ENCODE measurements around the gene EPS8L2. TPM values are rescaled to one million over a fixed set of nuclear protein-coding genes. Genes with fewer than 3 reads are reported as not detected.

Gene EPS8L2
- total RNA-seq, 1 experiment from 2014 or later = 3.7 TPM

- Histone ChIP-seq H3K36me3 (replicated peaks; ENCODE audit: control insufficient read depth, insufficient read depth, low read length) (no peaks in the 10 kb centered on the region; the same call in 1 of the 2 replicates), H3K27me3 (ENCODE audit: control insufficient read depth, insufficient read depth, low read length) (no peaks in the 10 kb centered on the region), H3K4me3 (ENCODE audit: insufficient read depth, low read depth, low read length) (peak within 1 kb of the TSS; percentile 89)
- DNase-seq = peak; percentile 98
Observed at GRCh38 chr11:694563-695287, 11.3 kb upstream of the EPS8L2 start, which contains the start of gene DEAF1. Gene DEAF1, minus strand, starts transcription at chr11:695222. Its CDS starts 175 bp downstream, at chr11:695047.

GRCh38 chr11:695288-695537, 10.8 kb upstream of the EPS8L2 start:
- Histone ChIP-seq H3K36me3 (replicated peaks; ENCODE audit: control insufficient read depth, insufficient read depth, low read length) (no peaks in the 10 kb centered on the region; the same call in 1 of the 2 replicates), H3K27me3 (ENCODE audit: control insufficient read depth, insufficient read depth, low read length) (no peaks in the 10 kb centered on the region), H3K4me3 (ENCODE audit: insufficient read depth, low read depth, low read length) (peak overlapping the region; percentile 89)
- DNase-seq = no peak

- peak; percentile 96 for DNase-seq
- no peaks in the 10 kb centered on the region for H3K27me3 ChIP-seq (ENCODE audit: control insufficient read depth, insufficient read depth, low read length)
- H3K4me3 ChIP-seq (ENCODE audit: insufficient read depth, low read depth, low read length) = peak within 1 kb of the TSS; percentile 89
- no peaks in the 10 kb centered on the region; the same call in 1 of the 2 replicates for H3K36me3 ChIP-seq (replicated peaks; ENCODE audit: control insufficient read depth, insufficient read depth, low read length)
Observed at GRCh38 chr11:695538-696248, 10.3 kb upstream of the EPS8L2 start, which contains the start of gene TMEM80. Gene TMEM80, plus strand, starts transcription at chr11:695816. Its CDS starts 12 bp downstream, at chr11:695828.

- Histone ChIP-seq H3K4me3 (ENCODE audit: insufficient read depth, low read depth, low read length) (no peak overlapping the region), H3K27me3 (ENCODE audit: control insufficient read depth, insufficient read depth, low read length) (no peaks in the 10 kb centered on the region), H3K36me3 (replicated peaks; ENCODE audit: control insufficient read depth, insufficient read depth, low read length) (no peaks in the 10 kb centered on the region; the same call in 1 of the 2 replicates)
- DNase-seq = no peak
Observed at GRCh38 chr11:696955-697491, 9.0 kb upstream of the EPS8L2 start.

GRCh38 chr11:697811-698311, 8.2 kb upstream of the EPS8L2 start:
- Histone ChIP-seq H3K4me3 (ENCODE audit: insufficient read depth, low read depth, low read length) (no peak overlapping the region), H3K36me3 (replicated peaks; ENCODE audit: control insufficient read depth, insufficient read depth, low read length) (no peaks in the 10 kb centered on the region; the same call in 1 of the 2 replicates), H3K27me3 (ENCODE audit: control insufficient read depth, insufficient read depth, low read length) (no peaks in the 10 kb centered on the region)
- peak; percentile 31 for DNase-seq

- H3K36me3 ChIP-seq (replicated peaks; ENCODE audit: control insufficient read depth, insufficient read depth, low read length) = no peaks in the 10 kb centered on the region; the same call in 1 of the 2 replicates
- H3K27me3 ChIP-seq (ENCODE audit: control insufficient read depth, insufficient read depth, low read length) = no peaks in the 10 kb centered on the region
- H3K4me3 ChIP-seq (ENCODE audit: insufficient read depth, low read depth, low read length) = no peak overlapping the region
- DNase-seq = peak; percentile 24
Observed at GRCh38 chr11:698493-699115, 7.4 kb upstream of the EPS8L2 start.

GRCh38 chr11:699116-699508, 6.9 kb upstream of the EPS8L2 start:
- no peak for DNase-seq
- no peak overlapping the region for H3K4me3 ChIP-seq (ENCODE audit: insufficient read depth, low read depth, low read length)
- H3K27me3 ChIP-seq (ENCODE audit: control insufficient read depth, insufficient read depth, low read length) = no peaks in the 10 kb centered on the region
- no peaks in the 10 kb centered on the region; the same call in 1 of the 2 replicates for H3K36me3 ChIP-seq (replicated peaks; ENCODE audit: control insufficient read depth, insufficient read depth, low read length)

- Histone ChIP-seq H3K36me3 (replicated peaks; ENCODE audit: control insufficient read depth, insufficient read depth, low read length) (no peaks in the 10 kb centered on the region; the same call in 1 of the 2 replicates), H3K27me3 (ENCODE audit: control insufficient read depth, insufficient read depth, low read length) (no peaks in the 10 kb centered on the region), H3K4me3 (ENCODE audit: insufficient read depth, low read depth, low read length) (no peak overlapping the region)
- no peak for DNase-seq
Observed at GRCh38 chr11:699753-700152, 6.3 kb upstream of the EPS8L2 start.

GRCh38 chr11:701741-702461, 4.1 kb upstream of the EPS8L2 start:
- DNase-seq = no peak
- H3K27me3 ChIP-seq (ENCODE audit: control insufficient read depth, insufficient read depth, low read length) = peaks cover 13% of the 10 kb centered on the region
- no peaks in the 10 kb centered on the region; the same call in 1 of the 2 replicates for H3K36me3 ChIP-seq (replicated peaks; ENCODE audit: control insufficient read depth, insufficient read depth, low read length)
- no peak overlapping the region for H3K4me3 ChIP-seq (ENCODE audit: insufficient read depth, low read depth, low read length)

- no peaks in the 10 kb centered on the region; the same call in 1 of the 2 replicates for H3K36me3 ChIP-seq (replicated peaks; ENCODE audit: control insufficient read depth, insufficient read depth, low read length)
- peak; percentile 47 for DNase-seq
- no peak overlapping the region for H3K4me3 ChIP-seq (ENCODE audit: insufficient read depth, low read depth, low read length)
- H3K27me3 ChIP-seq (ENCODE audit: control insufficient read depth, insufficient read depth, low read length) = peaks cover 13% of the 10 kb centered on the region
Observed at GRCh38 chr11:702462-703461, 3.3 kb upstream of the EPS8L2 start.

GRCh38 chr11:703506-703905, 2.5 kb upstream of the EPS8L2 start:
- Histone ChIP-seq H3K4me3 (ENCODE audit: insufficient read depth, low read depth, low read length) (no peak overlapping the region), H3K27me3 (ENCODE audit: control insufficient read depth, insufficient read depth, low read length) (peaks cover 13% of the 10 kb centered on the region), H3K36me3 (replicated peaks; ENCODE audit: control insufficient read depth, insufficient read depth, low read length) (no peaks in the 10 kb centered on the region; the same call in 1 of the 2 replicates)
- no peak for DNase-seq

GRCh38 chr11:704228-704674, 1.8 kb upstream of the EPS8L2 start:
- no peak overlapping the region for H3K4me3 ChIP-seq (ENCODE audit: insufficient read depth, low read depth, low read length)
- H3K36me3 ChIP-seq (replicated peaks; ENCODE audit: control insufficient read depth, insufficient read depth, low read length) = no peaks in the 10 kb centered on the region; the same call in 1 of the 2 replicates
- H3K27me3 ChIP-seq (ENCODE audit: control insufficient read depth, insufficient read depth, low read length) = peaks cover 13% of the 10 kb centered on the region
- DNase-seq = peak; percentile 32
